GM18502 (cell line): ENCODE measurements around the gene EIF4G3.
"Not testable (repeated sequence)": the region's sequence is repeated elsewhere in the genome, so short reads cannot be mapped to it uniquely, and the experiment has no call there.

Experiments
- ATAC-seq: cut with Tn5 transposase; IDR thresholded peaks from one replicate; pipeline ENCODE4 v1.9.1; 2021; ENCODE audit warnings: mild to moderate bottlenecking; ENCODE audit not compliant: unreplicated experiment, poor library complexity

The EIF4G3 gene

DNA sequence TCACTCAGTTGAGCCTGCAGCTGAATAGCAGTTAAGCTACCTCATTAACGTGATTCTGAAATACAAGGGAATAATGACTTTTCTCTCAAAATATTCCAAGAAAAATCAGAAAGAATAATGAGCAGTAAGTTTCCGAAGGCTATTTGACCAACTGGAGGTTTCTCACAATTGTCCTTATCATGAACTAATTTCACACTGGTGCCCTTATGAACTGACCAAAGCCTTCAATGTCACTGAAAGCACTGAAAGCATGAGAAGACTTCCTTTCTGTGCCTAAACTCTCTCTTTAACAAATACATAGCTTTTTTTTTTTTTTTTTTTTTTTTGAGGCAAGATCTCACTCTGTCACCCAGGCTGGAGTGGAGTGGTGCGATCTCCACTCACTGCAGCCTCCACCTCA, 18.8 kb downstream of the EIF4G3 start:
- ATAC-seq: no peak

DNA sequence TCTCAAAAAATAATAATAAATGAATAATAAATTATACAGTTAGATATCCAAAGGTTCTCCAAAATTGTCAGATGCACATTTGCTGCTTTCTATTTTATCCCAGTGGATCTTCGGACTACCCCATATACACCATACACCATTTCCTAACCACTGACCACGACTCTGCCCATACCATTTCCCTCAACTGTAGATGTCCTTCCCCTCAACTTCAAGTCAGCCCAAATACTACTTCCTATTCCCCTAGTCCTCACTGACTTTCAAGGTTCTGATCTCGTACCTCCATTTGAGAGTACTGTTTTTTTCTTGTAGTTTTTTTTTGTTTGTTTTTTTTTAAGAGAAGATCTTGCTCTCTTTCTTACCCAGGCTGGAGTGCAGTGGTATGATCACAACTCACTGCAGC, 19.6 kb downstream of the EIF4G3 start:
- ATAC-seq: no peak

DNA sequence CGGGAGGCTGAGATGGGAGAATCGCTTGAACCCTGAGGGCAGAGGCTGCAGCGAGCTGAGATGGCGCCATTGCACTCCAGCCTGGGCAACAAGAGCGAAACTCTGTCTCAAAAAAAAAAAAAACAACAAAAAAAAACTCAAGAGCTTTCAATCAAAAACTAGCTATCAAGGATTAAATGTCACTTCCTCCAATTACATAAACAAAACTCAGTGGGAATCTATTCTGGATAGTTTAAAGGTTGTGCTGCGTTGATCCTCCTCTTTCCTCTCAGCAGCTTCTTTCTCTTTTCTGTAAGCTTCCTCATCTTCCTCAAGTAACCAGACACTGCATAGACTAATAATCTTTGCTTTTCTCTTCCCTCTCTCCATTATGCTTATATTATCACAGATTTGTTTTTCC, 20.7 kb downstream of the EIF4G3 start:
- ATAC-seq: no peak

DNA sequence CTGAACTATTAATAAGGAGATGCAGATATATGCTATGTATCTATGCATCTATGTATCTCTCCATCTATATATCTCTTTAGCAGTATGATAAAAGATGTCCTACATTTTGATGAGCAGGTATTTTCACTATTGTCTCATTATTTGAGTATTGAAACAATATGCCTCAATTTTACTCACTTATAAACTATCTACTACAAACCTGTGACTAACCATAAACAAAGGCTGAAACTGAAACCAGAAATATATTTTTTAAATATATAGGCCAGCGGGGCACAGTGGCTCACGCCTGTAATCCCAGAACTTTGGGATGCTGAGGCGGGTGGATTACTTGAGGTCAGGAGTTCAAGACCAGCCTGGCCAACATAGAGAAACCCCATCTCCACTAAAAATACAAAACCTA, 22.0 kb downstream of the EIF4G3 start:
- no peak for ATAC-seq

DNA sequence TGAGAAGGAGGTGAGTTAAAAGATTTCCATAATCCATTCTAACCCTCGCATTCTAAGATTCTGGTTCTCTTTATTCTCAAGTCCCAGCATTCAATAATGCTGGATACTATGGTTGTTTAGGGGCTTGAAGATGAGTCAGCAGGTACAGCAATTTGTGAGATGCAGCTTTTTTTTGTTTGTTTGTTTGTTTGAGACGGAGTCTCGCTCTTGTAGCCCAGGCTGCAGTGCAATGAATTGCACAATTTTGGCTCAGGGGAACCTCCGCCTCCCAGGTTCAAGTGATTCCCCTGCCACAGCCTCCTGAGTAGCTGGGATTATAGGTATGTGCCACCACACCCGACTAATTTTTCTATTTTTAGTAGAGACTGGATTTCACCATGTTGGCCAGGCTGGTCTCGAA, 23.3 kb downstream of the EIF4G3 start:
- ATAC-seq: no peak

DNA sequence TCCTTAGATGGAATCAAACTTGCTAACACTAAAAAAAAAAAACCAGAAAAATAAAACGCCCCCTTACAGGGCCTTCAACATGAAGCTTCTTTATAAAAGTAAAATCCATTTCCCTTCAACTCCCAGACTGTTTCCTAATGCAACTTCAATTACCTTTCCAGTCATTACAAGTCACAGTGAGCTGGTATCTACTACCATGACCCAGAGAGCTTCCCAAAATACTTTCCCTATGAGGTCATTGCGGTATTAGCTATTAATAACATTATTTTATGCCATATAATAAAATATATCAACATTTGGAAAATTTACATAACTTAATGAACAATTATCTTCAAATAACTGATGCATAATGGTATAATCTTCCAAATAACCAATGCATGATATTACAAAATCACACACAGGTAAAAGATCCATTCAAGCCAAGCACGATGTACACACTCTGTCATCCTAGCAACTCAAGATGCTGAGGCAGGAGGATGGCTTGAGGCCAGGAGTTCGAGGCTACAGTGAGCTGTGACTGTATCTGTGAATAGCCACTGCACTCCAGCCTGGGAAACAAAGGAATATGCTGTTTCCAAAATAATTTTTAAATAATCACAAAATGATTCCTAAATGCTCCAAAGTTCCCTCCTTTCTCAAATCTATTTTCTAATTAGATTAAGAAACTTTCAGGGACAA, 24.1 kb downstream of the EIF4G3 start:
- no peak for ATAC-seq

DNA sequence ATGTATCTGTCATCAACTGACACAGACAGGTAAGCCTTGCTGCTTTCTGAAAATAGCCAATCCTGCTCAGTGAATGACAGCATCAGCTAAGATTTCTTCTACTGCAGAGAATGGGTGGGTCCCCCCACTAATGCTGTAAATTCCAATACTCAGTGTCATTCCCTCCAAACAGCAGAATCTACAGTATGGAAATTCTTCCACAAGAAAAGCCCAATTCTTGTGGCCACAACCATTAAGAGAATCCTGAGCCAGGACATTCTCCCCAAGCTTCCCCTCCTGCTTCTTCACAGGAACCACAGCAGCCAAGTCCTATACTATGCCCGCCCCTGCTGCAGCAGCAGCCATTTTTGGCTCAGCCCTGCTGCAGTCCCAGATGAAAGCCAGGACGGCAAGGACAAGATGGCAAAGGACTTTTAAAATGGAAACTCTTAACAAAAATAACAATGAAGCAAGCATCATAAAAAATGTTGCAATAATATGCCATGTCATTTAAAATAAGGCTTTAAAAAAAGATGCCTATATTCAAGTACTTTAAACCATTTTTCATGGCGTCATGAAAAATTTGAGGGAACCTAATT, 26.8 kb downstream of the EIF4G3 start:
- ATAC-seq: no peak

DNA sequence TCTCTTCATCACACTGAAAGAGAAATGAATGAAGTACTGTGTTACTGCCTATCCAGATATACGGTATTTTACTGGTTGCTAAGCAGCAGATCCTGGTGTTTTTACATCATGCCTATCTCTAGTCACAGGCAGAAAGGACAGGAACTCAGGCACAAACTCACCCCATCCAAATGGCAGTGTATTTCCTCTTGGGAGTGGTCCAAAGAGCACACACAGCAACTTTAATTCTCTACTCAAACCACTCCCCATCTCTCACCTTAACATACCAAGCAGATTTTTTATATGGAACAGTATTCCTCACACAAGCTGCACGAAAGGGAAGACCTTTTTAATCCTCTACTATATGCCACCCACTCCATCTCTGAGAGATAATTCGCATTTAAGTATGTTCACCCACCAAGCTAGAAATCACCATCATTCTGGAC, 27.3 kb downstream of the EIF4G3 start:
- no peak for ATAC-seq

DNA sequence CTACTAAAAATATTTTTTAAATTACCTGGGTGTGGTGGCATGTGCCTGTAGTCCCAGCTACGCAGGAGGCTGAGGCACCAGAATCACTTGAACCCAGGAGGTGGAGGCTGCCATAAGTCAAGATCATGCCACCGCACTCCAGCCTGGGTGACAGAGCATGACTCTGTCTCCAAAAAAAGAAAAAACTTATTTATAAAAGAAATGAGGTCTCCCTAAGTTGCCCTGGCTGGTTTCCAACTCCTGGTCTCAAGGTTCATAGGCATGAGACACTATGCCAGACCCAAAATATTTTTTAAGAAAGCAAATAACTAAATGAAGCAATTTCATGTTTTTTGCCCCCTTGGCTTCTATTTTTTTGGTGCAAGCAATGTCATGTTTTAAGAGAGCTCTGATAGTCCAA, 32.9 kb downstream of the EIF4G3 start:
- no peak for ATAC-seq

DNA sequence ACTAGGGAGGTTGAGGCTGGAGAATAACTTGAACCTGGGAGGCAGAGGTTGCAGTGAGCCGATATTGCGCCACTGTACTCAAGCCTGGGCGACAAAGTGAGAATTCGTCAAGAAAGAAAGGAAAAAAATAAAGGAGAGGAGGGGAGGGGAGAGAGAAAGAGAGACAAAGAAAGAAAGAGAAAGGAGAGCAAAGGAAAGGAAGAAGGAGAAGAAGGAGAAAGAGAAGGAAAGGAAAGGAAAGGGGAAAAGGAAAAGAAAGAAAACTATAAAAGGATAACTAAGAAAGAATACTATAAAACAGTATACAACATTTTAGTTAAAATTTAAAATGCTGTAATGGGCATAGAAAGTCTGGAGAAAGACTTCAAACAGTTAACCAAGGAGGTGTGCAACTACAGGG, 33.6 kb downstream of the EIF4G3 start:
- no peak for ATAC-seq

DNA sequence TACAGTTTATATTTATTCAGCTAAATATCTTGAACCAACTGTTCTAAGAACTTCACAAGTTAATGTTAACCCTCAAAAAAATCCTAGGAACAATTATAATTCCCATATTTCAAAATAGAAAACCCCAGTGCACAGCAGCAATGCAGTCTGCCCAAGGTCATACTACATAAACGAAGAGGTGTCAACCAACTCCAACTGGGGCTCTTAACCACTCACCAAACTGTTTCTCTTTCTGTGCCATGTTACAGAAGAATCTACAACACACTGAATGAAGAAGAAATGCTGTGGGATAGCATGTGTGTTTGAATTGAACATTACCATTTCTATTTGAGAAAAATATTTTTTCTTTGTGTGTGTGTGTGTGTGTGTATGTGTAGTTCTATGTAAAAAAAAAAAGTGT, 35.7 kb downstream of the EIF4G3 start:
- no peak for ATAC-seq

DNA sequence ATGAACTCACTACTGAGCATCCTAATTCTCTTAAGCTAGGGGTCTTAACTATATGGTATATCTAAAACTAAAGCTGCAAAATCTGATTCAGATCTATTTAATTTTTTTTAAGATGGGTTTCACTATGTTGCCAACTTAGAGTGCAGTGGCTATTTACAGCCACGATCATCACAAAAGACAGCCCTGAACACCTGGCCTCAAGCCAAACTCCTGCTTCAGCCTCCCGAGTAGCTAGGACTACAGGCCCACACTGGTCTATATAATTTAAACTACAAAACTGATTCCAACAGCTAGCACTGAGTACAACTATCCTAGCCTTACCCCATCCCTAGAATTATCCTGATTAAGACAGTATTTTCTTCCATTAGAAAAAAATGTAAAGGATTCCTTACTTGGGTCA, 37.1 kb downstream of the EIF4G3 start:
- ATAC-seq: no peak

DNA sequence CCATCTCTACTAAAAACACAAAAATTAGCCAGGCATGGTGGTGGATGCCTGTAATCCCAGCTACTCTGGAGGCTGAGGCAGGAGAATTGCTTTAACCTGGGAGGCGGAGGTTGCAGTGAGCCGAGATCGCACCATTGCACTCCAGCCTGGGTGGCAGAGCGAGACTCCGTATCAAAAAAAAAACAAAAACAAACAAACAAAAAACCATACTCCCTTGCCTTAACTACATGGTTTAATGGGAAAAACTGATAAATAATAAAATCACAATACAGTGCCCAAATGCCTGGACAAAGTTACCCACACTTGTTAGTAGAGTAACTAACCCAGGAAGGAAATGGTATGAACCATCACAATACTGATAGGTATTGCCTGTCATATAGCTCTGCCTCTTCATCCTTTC, 40.4 kb downstream of the EIF4G3 start:
- not testable (repeated sequence) for ATAC-seq

DNA sequence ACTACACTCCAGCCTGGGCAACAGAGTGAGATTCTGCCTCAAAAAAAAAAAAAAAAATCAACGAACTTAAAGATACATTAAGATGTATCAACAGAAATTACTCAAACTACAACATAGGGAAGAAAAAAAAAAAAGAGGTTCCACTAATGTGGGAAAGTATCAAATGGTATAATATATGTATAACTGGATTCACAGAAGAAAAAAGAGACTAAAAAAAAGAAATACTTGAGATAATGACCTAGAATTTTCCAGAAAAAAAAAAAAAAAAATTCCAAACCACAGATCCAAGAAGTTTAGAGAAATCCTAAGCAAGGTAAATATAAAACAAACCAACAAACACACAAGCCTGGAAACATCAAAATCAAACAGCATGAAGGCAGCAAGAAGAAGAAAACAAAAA, 45.5 kb downstream of the EIF4G3 start:
- ATAC-seq: no peak

DNA sequence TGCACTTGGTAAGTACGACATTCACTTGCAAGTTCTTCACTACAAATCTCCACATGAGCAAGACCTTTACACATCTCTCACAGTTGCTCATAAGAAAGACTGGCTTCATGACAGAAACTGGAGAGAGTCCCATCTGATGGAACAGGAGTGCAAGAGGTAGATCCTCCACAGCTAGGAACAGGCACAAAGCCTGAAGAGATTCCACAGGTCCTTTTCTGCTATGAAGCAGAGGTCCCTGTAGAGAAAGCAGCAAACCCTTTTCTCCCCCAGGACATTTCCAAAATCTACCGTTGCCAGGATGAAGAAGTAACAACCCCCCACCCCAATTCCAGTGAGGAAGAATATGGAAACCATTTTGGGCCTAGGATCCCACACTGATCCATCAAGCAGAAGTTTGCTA, 47.3 kb downstream of the EIF4G3 start:
- no peak for ATAC-seq

DNA sequence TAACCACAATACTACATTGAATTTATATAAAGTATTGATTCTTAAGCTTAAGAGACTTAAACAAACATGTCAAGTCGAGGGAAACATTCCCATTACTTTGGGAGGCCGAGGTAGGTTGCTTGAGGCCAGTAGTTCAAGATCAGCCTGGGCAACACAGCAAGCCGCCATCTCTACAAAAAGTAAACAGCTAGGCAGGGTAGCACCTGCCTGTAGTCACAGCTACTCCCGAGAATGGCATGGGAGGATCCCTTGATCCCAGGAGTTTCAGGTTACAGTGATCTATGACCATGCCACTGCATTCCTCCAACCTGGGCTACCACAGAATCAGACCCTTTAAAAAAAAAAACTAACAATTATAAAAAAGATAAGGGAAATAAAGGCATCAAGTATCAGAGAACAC, 50.4 kb downstream of the EIF4G3 start:
- ATAC-seq: no peak

DNA sequence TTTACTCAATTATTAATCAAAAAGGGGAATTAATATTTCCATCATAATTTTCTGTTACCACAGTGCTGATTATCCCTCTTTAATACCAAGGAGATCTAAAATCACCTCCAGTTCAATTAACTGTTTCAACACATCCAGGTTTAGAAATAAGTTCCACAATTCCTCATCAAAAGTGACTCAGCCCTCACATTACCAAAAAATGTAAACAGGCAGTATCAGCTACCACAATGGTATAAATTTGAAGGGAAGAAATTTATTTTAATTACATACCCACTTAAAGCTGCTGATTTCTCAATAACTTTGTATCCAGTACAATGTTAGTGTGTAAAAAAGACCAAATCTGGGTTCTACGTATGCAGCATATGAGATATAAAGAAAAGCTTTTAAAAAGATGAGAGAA, 51.9 kb downstream of the EIF4G3 start:
- ATAC-seq: no peak

DNA sequence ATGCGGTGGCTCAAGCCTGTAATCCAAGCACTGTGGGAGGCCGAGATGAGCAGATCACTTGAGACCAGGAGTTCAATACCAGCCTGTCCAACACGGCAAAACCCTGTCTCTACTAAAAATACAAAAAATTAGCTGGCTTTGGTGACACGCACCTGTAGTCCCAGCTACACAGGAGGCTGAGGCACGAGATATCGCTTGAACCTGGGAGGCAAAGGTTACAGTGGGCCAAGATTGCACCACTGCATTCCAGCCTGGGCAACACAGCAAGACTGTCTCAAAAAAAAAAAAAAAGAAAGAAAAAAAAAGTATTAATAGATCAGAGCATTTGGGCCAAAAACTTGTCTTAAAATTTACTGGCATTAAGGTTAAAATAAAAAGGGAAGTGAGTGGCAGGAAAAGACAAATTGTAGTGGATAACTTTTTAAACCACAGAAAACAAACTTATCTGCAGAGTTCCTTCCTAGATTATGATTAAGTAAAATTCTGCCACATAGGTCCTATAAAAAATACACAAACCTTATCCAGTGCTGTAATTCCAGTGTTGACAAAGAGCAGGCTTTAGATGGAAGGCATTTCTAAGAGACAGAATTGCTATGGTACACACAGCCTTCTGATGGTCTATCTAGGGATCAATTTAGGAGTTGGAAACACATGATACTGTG, 53.3 kb downstream of the EIF4G3 start:
- ATAC-seq: no peak

DNA sequence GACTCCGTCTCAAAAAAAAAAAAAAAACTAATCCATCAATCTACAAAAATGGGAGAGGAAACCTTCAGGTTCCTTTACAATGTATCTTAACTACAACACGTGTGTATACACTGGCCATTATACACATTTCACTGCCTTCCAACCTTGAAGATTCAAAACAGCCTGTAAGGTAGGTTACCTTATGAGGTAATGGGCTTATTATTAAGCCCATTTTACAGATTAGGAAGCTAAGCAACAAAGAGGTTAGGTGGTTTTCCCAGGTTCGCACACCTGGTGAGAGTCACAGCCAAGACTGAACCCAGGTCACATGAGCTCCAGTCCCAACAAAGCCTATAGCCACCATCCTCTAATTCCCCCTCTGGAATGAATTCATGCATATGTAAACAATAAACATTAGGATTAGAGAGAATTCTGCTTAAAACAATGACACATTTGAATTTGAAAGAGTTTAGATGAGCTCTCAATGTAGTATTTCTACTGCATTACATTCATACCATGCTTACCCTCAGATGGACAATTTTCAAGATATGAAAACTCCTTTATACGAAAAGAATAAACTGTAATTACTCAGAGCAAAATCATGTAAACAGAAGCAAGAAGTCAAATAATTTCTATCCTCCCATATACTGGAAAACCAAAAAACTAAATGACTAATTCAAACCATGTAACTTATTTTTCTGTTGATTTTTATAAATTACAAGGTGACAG, 54.8 kb downstream of the EIF4G3 start:
- no peak for ATAC-seq

DNA sequence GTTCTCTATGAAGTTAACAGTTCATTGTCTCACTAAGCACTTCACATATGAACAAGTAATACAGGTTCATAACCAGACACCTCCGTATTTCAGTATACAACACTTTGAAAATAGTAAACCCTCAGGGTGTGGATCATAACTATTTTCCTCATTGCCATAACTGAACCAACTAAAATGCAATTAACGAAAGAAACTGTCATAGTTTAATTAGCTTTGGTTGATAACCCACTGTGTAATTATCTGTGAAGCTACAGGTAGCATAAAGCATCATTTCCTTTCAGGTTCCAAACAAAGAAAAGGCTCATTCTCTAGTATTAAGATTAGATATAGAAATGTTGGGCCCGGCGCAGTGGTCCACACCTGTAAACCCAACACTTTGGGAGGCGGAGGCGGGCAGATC, 58.5 kb downstream of the EIF4G3 start:
- no peak for ATAC-seq

DNA sequence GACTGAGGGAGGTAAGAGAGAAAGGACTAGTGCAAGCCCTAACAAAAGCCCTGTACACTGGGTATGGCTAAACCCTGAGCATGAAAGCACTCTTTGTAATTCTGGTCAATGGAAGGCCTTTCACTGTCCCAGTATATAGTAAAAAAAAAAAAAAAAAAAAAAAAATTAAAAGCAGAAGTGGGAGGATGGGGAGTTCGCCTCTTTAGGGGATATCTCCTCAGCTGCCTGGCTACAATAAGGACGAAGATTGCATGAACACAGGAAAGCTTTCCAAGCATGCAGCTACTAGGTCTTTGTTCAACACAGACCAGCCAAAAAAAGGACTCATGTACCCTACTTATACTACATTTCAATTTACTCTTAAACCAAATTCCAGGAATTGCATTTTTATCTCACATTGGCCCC, 59.1 kb downstream of the EIF4G3 start:
- no peak for ATAC-seq
